Uterus (tissue), 2 donors: ENCODE measurements around the gene KCNMB2.

ENCODE experiments used
- CTCF ChIP-seq, 4 experiments: fragments of 200-600 bp in 2 of 4; fragments of 450-650 bp in 2 of 4; sonication (generic) in 2 of 4; IDR thresholded peaks; one replicate each; pipeline ENCODE4 v1.5.1; 2016 to 2019; ENCODE audit warnings: antibody characterized with exemption in 4 of 4, mild to moderate bottlenecking in 2 of 4, moderate library complexity in 1 of 4
- POLR2A ChIP-seq, 2 donors: fragments of 450-650 bp; IDR thresholded peaks; one replicate each; pipeline ENCODE4 v1.6.1; 2016; ENCODE audit warnings: antibody characterized with exemption in 2 of 2, mild to moderate bottlenecking in 1 of 2, moderate library complexity in 1 of 2

GRCh38 chr3:178711753-178712152 lies 175.5 kb downstream of the KCNMB2 start:
- TF ChIP-seq CTCF (IDR thresholded peaks at IDR 0.05) (no peak), POLR2A (IDR thresholded peaks at IDR 0.05) (no peak)
